IMR-90 (cell line): Measurements from ENCODE around the gene DIPK1A. TPM values are rescaled to one million over a fixed set of nuclear protein-coding genes. Genes with fewer than 3 reads are reported as not detected.
A peak's percentile ranks its signal among the peaks of the same experiment; 100 is the strongest.

Experiments used
- ATAC-seq: fragments of 200-7000 bp; cut with Tn5 transposase; 2 replicates; pipeline ENCODE4 v1.9.1; 2020; ENCODE audit warnings: low read depth, mild to moderate bottlenecking, moderate library complexity
- BruUV-seq: library from RNA; stranded (reverse); fragments of 400-500 nt; replicated peaks from 2 replicates; lab custom pipeline; 2021; lab: Mats Ljungman, UMichigan
- CTCF ChIA-PET: fragments of 300-600 bp; formaldehyde crosslinking; extraction: SDS; loops from one replicate; lab custom pipeline; 2021; ENCODE audit warnings: antibody characterized with exemption; lab: Yijun Ruan, JAX
- POLR2A ChIA-PET: fragments of 300-600 bp; sonication (Branson Sonifier 250); formaldehyde crosslinking; loops from one replicate; lab custom pipeline; 2022; ENCODE audit warnings: antibody characterized with exemption; ENCODE audit not compliant: unreplicated experiment; lab: Charles Lee
- DNase-seq: peaks from one replicate; pipeline ENCODE4 v3.0.0; 2013
- H2AFZ ChIP-seq: replicated peaks from 2 replicates; pipeline ENCODE3; 2013; ENCODE audit warnings: low read length, mild to moderate bottlenecking; ENCODE audit not compliant: poor library complexity
- H2AK5ac ChIP-seq: 2 replicates; pipeline ENCODE4 v1.6.1; 2013; ENCODE audit warnings: low read depth, low read length, inconsistent platforms
- H2AK9ac ChIP-seq: replicated peaks from 2 replicates; pipeline ENCODE3; 2013; ENCODE audit warnings: mild to moderate bottlenecking, low read depth, low read length, moderate library complexity; ENCODE audit not compliant: poor library complexity
- H2BK120ac ChIP-seq: 2 replicates; pipeline ENCODE4 v1.6.1; 2013; ENCODE audit warnings: low read depth, low read length, inconsistent platforms
- H2BK15ac ChIP-seq: 3 replicates; pipeline ENCODE4 v1.6.1; 2013; ENCODE audit warnings: low read depth, low read length, inconsistent platforms
- H2BK20ac ChIP-seq: 2 replicates; pipeline ENCODE4 v1.6.1; 2013; ENCODE audit warnings: low read depth, mild to moderate bottlenecking, inconsistent platforms, low read length, moderate library complexity
- H2BK5ac ChIP-seq: 2 replicates; pipeline ENCODE4 v1.6.1; 2013; ENCODE audit warnings: mild to moderate bottlenecking, low read depth, low read length, inconsistent platforms; ENCODE audit not compliant: poor library complexity, severe bottlenecking
- H3K14ac ChIP-seq: replicated peaks from 2 replicates; pipeline ENCODE4 v1.6.1; 2013; ENCODE audit warnings: low read depth, low read length, inconsistent platforms
- H3K18ac ChIP-seq: 2 replicates; pipeline ENCODE4 v1.6.1; 2013; ENCODE audit warnings: low read depth, low read length, control low read depth
- H3K23ac ChIP-seq: 2 replicates; pipeline ENCODE4 v1.6.1; 2013; ENCODE audit warnings: low read depth, low read length, inconsistent platforms
- H3K27ac ChIP-seq: 2 replicates; pipeline ENCODE4 v1.5.1; 2013; ENCODE audit warnings: mild to moderate bottlenecking, control low read depth, low read length; ENCODE audit not compliant: insufficient read depth
- H3K27me3 ChIP-seq: 2 replicates; pipeline ENCODE4 v1.6.1; 2013; ENCODE audit warnings: low read length; ENCODE audit not compliant: control insufficient read depth, insufficient read depth
- H3K36me3 ChIP-seq: 2 replicates; pipeline ENCODE4 v1.6.1; 2013; ENCODE audit warnings: low read length, mixed read lengths; ENCODE audit not compliant: control insufficient read depth, insufficient read depth
- H3K4ac ChIP-seq: 2 replicates; pipeline ENCODE4 v1.6.1; 2013; ENCODE audit warnings: low read depth, low read length, inconsistent platforms
- H3K4me1 ChIP-seq: 2 replicates; pipeline ENCODE4 v1.6.1; 2013; ENCODE audit warnings: low read length, mixed read lengths; ENCODE audit not compliant: control insufficient read depth, insufficient read depth
- H3K4me2 ChIP-seq: 2 replicates; pipeline ENCODE4 v1.6.1; 2013; ENCODE audit warnings: low read depth, mild to moderate bottlenecking, control low read depth, low read length, moderate library complexity
- H3K4me3 ChIP-seq: 2 replicates; pipeline ENCODE4 v1.5.1; 2013; ENCODE audit warnings: low read depth, mild to moderate bottlenecking, control low read depth, low read length, moderate library complexity; ENCODE audit not compliant: insufficient read depth
- H3K56ac ChIP-seq: 2 replicates; pipeline ENCODE4 v1.6.1; 2013; ENCODE audit warnings: low read length, inconsistent platforms; ENCODE audit not compliant: insufficient read depth; ENCODE audit errors: extremely low read depth
- H3K79me1 ChIP-seq, 2 experiments: 2 replicates each; pipeline ENCODE4 v1.6.1; 2013; ENCODE audit warnings: low read length in 2 of 2, inconsistent platforms in 1 of 2, low read depth in 1 of 2
- H3K9ac ChIP-seq: 2 replicates; pipeline ENCODE4 v1.6.1; 2013; ENCODE audit warnings: low read depth, low read length, control low read depth
- H3K9me1 ChIP-seq: 2 replicates; pipeline ENCODE4 v1.6.1; 2013; ENCODE audit warnings: low read length, inconsistent platforms; ENCODE audit not compliant: insufficient read depth
- H3K9me3 ChIP-seq: 2 replicates; pipeline ENCODE4 v1.6.1; 2013; ENCODE audit warnings: low read length; ENCODE audit not compliant: control insufficient read depth, insufficient read depth
- H4K20me1 ChIP-seq: 2 replicates; pipeline ENCODE4 v1.6.1; 2013; ENCODE audit warnings: low read length, inconsistent platforms; ENCODE audit not compliant: insufficient read depth
- H4K5ac ChIP-seq: 2 replicates; pipeline ENCODE4 v1.6.1; 2013; ENCODE audit warnings: mild to moderate bottlenecking, low read depth, low read length, control low read depth
- H4K8ac ChIP-seq, 2 experiments: 2 replicates each; pipeline ENCODE4 v1.6.1; 2013; ENCODE audit warnings: low read depth in 2 of 2, low read length in 2 of 2, control low read depth in 1 of 2, inconsistent platforms in 1 of 2
- H4K91ac ChIP-seq: 2 replicates; pipeline ENCODE4 v1.6.1; 2013; ENCODE audit warnings: low read depth, low read length, inconsistent platforms; ENCODE audit not compliant: insufficient read depth
- BHLHE40 ChIP-seq: fragments of 150-350 bp; IDR thresholded peaks from 2 replicates; pipeline ENCODE4 v1.6.1; 2016; ENCODE audit warnings: mild to moderate bottlenecking, low read depth, low read length
- CHD1 ChIP-seq: IDR thresholded peaks from 2 replicates; pipeline ENCODE4 v1.6.1; 2012; ENCODE audit warnings: low read depth, low read length, improper control_type of control experiment
- CTCF ChIP-seq: conservative IDR thresholded peaks from 2 replicates; pipeline ENCODE4 v1.5.1; 2012; ENCODE audit warnings: mild to moderate bottlenecking, low read depth, low read length, improper control_type of control experiment
- FOS ChIP-seq: fragments of 150-350 bp; IDR thresholded peaks from 2 replicates; pipeline ENCODE4 v1.6.1; 2016; ENCODE audit warnings: low read depth, low read length
- MAFK ChIP-seq: IDR thresholded peaks from 2 replicates; pipeline ENCODE4 v1.6.1; 2012; ENCODE audit warnings: low read depth, low read length, improper control_type of control experiment
- MAZ ChIP-seq: IDR thresholded peaks from 2 replicates; pipeline ENCODE4 v1.6.1; 2012; ENCODE audit warnings: low read depth, mild to moderate bottlenecking, low read length, improper control_type of control experiment, moderate library complexity, borderline replicate concordance
- MXI1 ChIP-seq: IDR thresholded peaks from 2 replicates; pipeline ENCODE4 v1.6.1; 2012; ENCODE audit warnings: low read depth, mild to moderate bottlenecking, low read length, moderate library complexity, borderline replicate concordance
- RAD21 ChIP-seq: IDR thresholded peaks from 2 replicates; pipeline ENCODE4 v1.6.1; 2012; ENCODE audit warnings: low read length, improper control_type of control experiment
- RCOR1 ChIP-seq: IDR thresholded peaks from 2 replicates; pipeline ENCODE4 v1.6.1; 2012; ENCODE audit warnings: mild to moderate bottlenecking, low read length, improper control_type of control experiment; ENCODE audit not compliant: insufficient replicate concordance
- RFX5 ChIP-seq: IDR thresholded peaks from 2 replicates; pipeline ENCODE4 v1.8.0; 2012; ENCODE audit warnings: low read depth, mild to moderate bottlenecking, low read length, moderate library complexity
- SMC3 ChIP-seq: fragments of 150-350 bp; IDR thresholded peaks from 2 replicates; pipeline ENCODE4 v1.6.1; 2016; ENCODE audit warnings: low read depth, mild to moderate bottlenecking, antibody characterized with exemption, low read length, moderate library complexity
- WGBS, 2 experiments: methylation state at CpG; one replicate each; pipeline versions ENCODE4 v1.1.5 to v1.1.7; 2013; ENCODE audit warnings: missing lambda C conversion rate in 2 of 2; ENCODE audit not compliant: insufficient read length in 1 of 2; ENCODE audit errors: extremely low coverage in 2 of 2; 5-methylcytosine and 5-hydroxymethylcytosine counted together
- dilution Hi-C: fragments of 300-500 bp; cut with HindIII; formaldehyde crosslinking; loops from one replicate; pipeline ENCODE4 v1.14.3; 2018; ENCODE audit warnings: low sequenced_read_pairs; ENCODE audit not compliant: unreplicated experiment
- in situ Hi-C: fragments of 300-500 bp; cut with MboI; formaldehyde crosslinking; loops from 3 replicates; pipeline ENCODE4 v1.14.3; 2019; ENCODE audit warnings: low sequenced_read_pairs, inconsistent platforms, mixed read lengths
- intact Hi-C: fragments of 100-400 bp; cut with micrococcal nuclease; formaldehyde crosslinking; loops from 2 replicates; pipeline ENCODE4 v1.10.0; 2022
- polyA plus RNA-seq, 3 experiments: library from polyadenylated mRNA; depleted of rRNA; stranded (reverse); fragments of >200 nt; gene quantifications; 2 replicates each; pipeline ENCODE4 v1.2.3, GENCODE V29; 2012; ENCODE audit warnings: low replicate concordance in 1 of 3
- total RNA-seq: library from RNA; depleted of rRNA; stranded (reverse); fragments of >200 nt; gene quantifications from 2 replicates; pipeline ENCODE4 v1.2.3, GENCODE V29; 2012
- TF ChIP-seq, protein P1 (sequence below): fragments of 150-350 bp; IDR thresholded peaks from 2 replicates; pipeline ENCODE4 v1.6.1; 2016; ENCODE audit warnings: low read depth, mild to moderate bottlenecking, low read length, moderate library complexity, borderline replicate concordance

Gene DIPK1A
- total and polyA plus RNA-seq, 2 of the 4 experiments (the other 2 are of a cell fraction) = 4.7 to 5.7 TPM

DNA sequence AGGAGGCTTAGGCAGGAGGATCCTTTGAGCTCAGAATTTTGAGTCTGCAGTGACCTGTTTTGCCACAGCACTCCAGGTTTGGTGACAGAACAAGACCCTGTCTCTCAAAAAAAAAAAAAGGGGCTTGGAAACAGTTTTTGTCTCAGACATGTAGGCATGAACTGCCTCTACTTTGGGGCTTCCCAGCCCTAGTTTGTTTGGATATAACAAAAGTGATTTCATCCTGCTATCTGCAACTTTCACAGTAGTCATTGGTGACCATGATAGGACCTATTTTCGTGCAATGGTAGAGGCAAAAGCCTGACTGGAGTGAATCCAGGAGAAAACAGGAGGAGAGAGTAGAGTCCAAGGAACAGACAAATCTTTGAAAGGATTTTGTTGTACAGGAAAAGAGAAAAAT, 156.0 kb downstream of the DIPK1A start:
- Histone ChIP-seq H2AFZ (peak overlapping the region; percentile 68), H3K4me2 (peak overlapping the region; percentile 40; the same call in 1 of the 2 replicates), H2BK15ac (peak overlapping the region; percentile 67; the same call in 2 of the 3 replicates), H3K4ac (peak overlapping the region; percentile 92), H2BK5ac (peak overlapping the region; percentile 85), H4K8ac (peak overlapping the region; percentile 57 to 94), H4K91ac (peak overlapping the region; percentile 92), H3K4me3 (no peak overlapping the region), H3K36me3 (no peaks in the 10 kb centered on the region), H4K5ac (peak overlapping the region; percentile 92), H3K9me3 (no peaks in the 10 kb centered on the region), H2BK20ac (peak overlapping the region; percentile 89), H3K9ac (no peak overlapping the region), H3K27me3 (no peaks in the 10 kb centered on the region), H3K9me1 (peaks cover 3% of the 10 kb centered on the region; the same call in 1 of the 2 replicates), H3K27ac (peak overlapping the region; percentile 85), H3K56ac (peak overlapping the region; percentile 64; the same call in 1 of the 2 replicates), H3K14ac (peak overlapping the region; percentile 95), H4K20me1 (no peaks in the 10 kb centered on the region), H3K79me1 (0 out of 4 replicates have a peak, but pooled peaks cover 0 to 6% of the 10 kb centered on the region in 2 experiments), H3K18ac (peak overlapping the region; percentile 97), H2BK120ac (peak overlapping the region; percentile 95), H2AK5ac (peak overlapping the region; percentile 69), H2AK9ac (peak overlapping the region; percentile 85), H3K23ac (peak overlapping the region; percentile 87; the same call in 1 of the 2 replicates), H3K4me1 (peaks cover 6% of the 10 kb centered on the region)
- in situ Hi-C loops = no loop called here
- intact Hi-C loops = no loop called here
- ChIA-PET POLR2A (interaction anchor here (0.7 kb wide), 2 partner anchors 30 to 33 kb away, joined by 3 to 15 read pairs; no protein-coding TSS in a partner anchor), CTCF (no interaction called here)
- BruUV-seq = no TSS peak
- ATAC-seq (no peak), DNase-seq (peak; percentile 26)
- dilution Hi-C loops = no loop called here
- TF ChIP-seq MAZ (no peak), MAFK (no peak), CHD1 (no peak), CTCF (no peak), RFX5 (no peak), SMC3 (no peak), RAD21 (no peak), FOS (no peak), MXI1 (no peak), RCOR1 (no peak), BHLHE40 (no peak)
- TF ChIP-seq, protein P1, sequence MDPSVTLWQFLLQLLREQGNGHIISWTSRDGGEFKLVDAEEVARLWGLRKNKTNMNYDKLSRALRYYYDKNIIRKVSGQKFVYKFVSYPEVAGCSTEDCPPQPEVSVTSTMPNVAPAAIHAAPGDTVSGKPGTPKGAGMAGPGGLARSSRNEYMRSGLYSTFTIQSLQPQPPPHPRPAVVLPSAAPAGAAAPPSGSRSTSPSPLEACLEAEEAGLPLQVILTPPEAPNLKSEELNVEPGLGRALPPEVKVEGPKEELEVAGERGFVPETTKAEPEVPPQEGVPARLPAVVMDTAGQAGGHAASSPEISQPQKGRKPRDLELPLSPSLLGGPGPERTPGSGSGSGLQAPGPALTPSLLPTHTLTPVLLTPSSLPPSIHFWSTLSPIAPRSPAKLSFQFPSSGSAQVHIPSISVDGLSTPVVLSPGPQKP = no peak
- no CpG with 5 or more reads among the region's 1 CpG for WGBS, 2 experiments
